K562 (cell line): ENCODE measurements around the gene FAM167B. TPM values are rescaled to one million over a fixed set of nuclear protein-coding genes. Genes with fewer than 3 reads are reported as not detected.

Source experiments
- ARID1B ChIP-seq: fragments of 450-650 bp; IDR thresholded peaks from 2 replicates; pipeline ENCODE4 v1.6.1; 2016; ENCODE audit warnings: antibody characterized with exemption, mild to moderate bottlenecking, inconsistent platforms
- BACH1 ChIP-seq: fragments of 200-800 bp; sonication (Bioruptor generic); IDR thresholded peaks from 2 replicates; pipeline ENCODE4 v1.6.1; 2016; ENCODE audit warnings: missing genetic modification characterization, missing compliant biosample characterization
- CBX1 ChIP-seq: sonication (generic); IDR thresholded peaks from 2 replicates; pipeline ENCODE4 v1.6.1; 2016; ENCODE audit warnings: antibody characterized with exemption, low read depth, mild to moderate bottlenecking
- EGR1 ChIP-seq: fragments of 450-650 bp; conservative IDR thresholded peaks from 2 replicates; pipeline ENCODE4 v1.6.1; 2017; ENCODE audit warnings: mild to moderate bottlenecking
- ESRRB ChIP-seq: fragments of 250-450 bp; sonication (Bioruptor Pico); IDR thresholded peaks from 2 replicates; pipeline ENCODE4 v1.5.0; 2020; ENCODE audit warnings: mild to moderate bottlenecking, moderate library complexity, borderline replicate concordance
- FOSL1 ChIP-seq: fragments of 200-800 bp; sonication (Bioruptor generic); conservative IDR thresholded peaks from 2 replicates; pipeline ENCODE4 v1.6.1; 2016; ENCODE audit warnings: missing genetic modification characterization, missing compliant biosample characterization
- KLF13 ChIP-seq: fragments of 450-650 bp; IDR thresholded peaks from 2 replicates; pipeline ENCODE4 v1.6.1; 2016; ENCODE audit warnings: missing genetic modification characterization, low read depth, mild to moderate bottlenecking, missing compliant biosample characterization, moderate library complexity, borderline replicate concordance
- LARP7 ChIP-seq: fragments of 450-650 bp; IDR thresholded peaks from 2 replicates; pipeline ENCODE4 v1.6.1; 2016
- MITF ChIP-seq: IDR thresholded peaks from 2 replicates; pipeline ENCODE4 v1.6.1; 2014; ENCODE audit warnings: antibody characterized with exemption
- MYBL2 ChIP-seq, 2 experiments: fragments of 450-650 bp in 1 of 2; sonication (generic) in 1 of 2; formaldehyde crosslinking in 1 of 2; IDR thresholded peaks; 2 replicates each; pipeline versions ENCODE4 v1.6.1 to v1.8.1; 2017 to 2022; ENCODE audit warnings: borderline replicate concordance in 1 of 2, inconsistent platforms in 1 of 2, low read depth in 1 of 2, mild to moderate bottlenecking in 1 of 2, missing genetic modification reagents in 1 of 2, moderate library complexity in 1 of 2
- NKRF ChIP-seq: fragments of 450-650 bp; IDR thresholded peaks from 2 replicates; pipeline ENCODE4 v1.6.1; 2016; ENCODE audit warnings: borderline replicate concordance
- OTX1 ChIP-seq: fragments of 450-650 bp; formaldehyde crosslinking; IDR thresholded peaks from 2 replicates; pipeline ENCODE4 v1.4.0; 2022; ENCODE audit warnings: mild to moderate bottlenecking
- SMAD4 ChIP-seq: fragments of 250-450 bp; sonication (Bioruptor Pico); conservative IDR thresholded peaks from 2 replicates; pipeline ENCODE4 v1.8.0; 2021; ENCODE audit warnings: inconsistent platforms, mild to moderate bottlenecking, moderate library complexity
- SNRNP70 ChIP-seq: fragments of 200-400 bp; formaldehyde crosslinking; optimal IDR thresholded peaks from 2 replicates; pipeline ENCODE3; 2017; ENCODE audit warnings: low read depth, low read length
- TOE1 ChIP-seq, 2 experiments: fragments of 450-650 bp in 1 of 2; sonication (generic) in 1 of 2; formaldehyde crosslinking in 1 of 2; IDR thresholded peaks; 2 replicates each; pipeline versions ENCODE4 v1.7.1 to v1.8.0; 2016 to 2022; ENCODE audit warnings: borderline replicate concordance in 2 of 2, mild to moderate bottlenecking in 2 of 2, antibody characterized with exemption in 1 of 2, inconsistent platforms in 1 of 2, low read depth in 1 of 2, missing genetic modification reagents in 1 of 2, moderate library complexity in 1 of 2
- XRCC5 ChIP-seq: fragments of 200-400 bp; formaldehyde crosslinking; IDR thresholded peaks from 2 replicates; pipeline ENCODE4 v1.6.1; 2017; ENCODE audit warnings: low read depth, mild to moderate bottlenecking, low read length
- ZBTB7A ChIP-seq: IDR thresholded peaks from 2 replicates; pipeline ENCODE4 v1.6.1; 2011; ENCODE audit warnings: low read depth, mild to moderate bottlenecking, low read length, moderate library complexity, borderline replicate concordance; ENCODE audit not compliant: control insufficient read depth
- ZFP30 ChIP-seq: fragments of 250-450 bp; sonication (Bioruptor Pico); IDR thresholded peaks from 2 replicates; pipeline ENCODE4 v1.8.0; 2022; ENCODE audit warnings: moderate library complexity, mild to moderate bottlenecking, inconsistent platforms, borderline replicate concordance
- ZNF134 ChIP-seq: fragments of 250-450 bp; sonication (Bioruptor Pico); conservative IDR thresholded peaks from 2 replicates; pipeline ENCODE4 v1.4.0; 2020
- ZNF584 ChIP-seq: fragments of 200-800 bp; sonication (Bioruptor generic); IDR thresholded peaks from 2 replicates; pipeline ENCODE4 v1.6.1; 2016; ENCODE audit warnings: low read depth, mild to moderate bottlenecking, missing genetic modification characterization, missing compliant biosample characterization
- polyA plus RNA-seq, 8 experiments: library from polyadenylated mRNA; depleted of rRNA in 4 of 8; stranded (reverse) in 5 of 8; unstranded in 3 of 8; fragments of >200 nt; fragmentation: Nextera tagmentation in 2 of 8; fragmentation: Illumina TruSeq in 1 of 8; extraction: Ambion mirVana in 2 of 8; extraction: Trizol in 1 of 8; gene quantifications; 2 replicates each; pipeline versions ENCODE4 v1.2.1 to v1.2.3, GENCODE V29; 2011 to 2014; ENCODE audit warnings: inconsistent platforms in 1 of 8, missing spikeins in 1 of 8
- total RNA-seq, 7 experiments: library from RNA; depleted of rRNA in 6 of 7; stranded (reverse); fragments of >200 nt in 6 of 7; fragmentation: Illumina TruSeq in 2 of 7; extraction: Trizol in 2 of 7; gene quantifications; 2 replicates each; pipeline versions ENCODE4 v1.2.1 to v1.2.3, GENCODE V29; 2011 to 2021; ENCODE audit warnings: low replicate concordance in 1 of 7
- TF ChIP-seq, protein P1 (sequence below): fragments of 250-450 bp; sonication (Bioruptor Pico); IDR thresholded peaks from 2 replicates; pipeline ENCODE4 v1.9.0; 2021; ENCODE audit warnings: mild to moderate bottlenecking
- TF ChIP-seq, protein P2 (sequence below): fragments of 450-650 bp; IDR thresholded peaks from 2 replicates; pipeline ENCODE4 v1.6.1; 2018; ENCODE audit warnings: mild to moderate bottlenecking, low read depth; ENCODE audit not compliant: partially characterized antibody

The FAM167B gene
- total and polyA plus RNA-seq, 9 of the 15 experiments (the other 6 are each of a cell fraction or from before 2014, with no cell fraction given), result not detected

DNA sequence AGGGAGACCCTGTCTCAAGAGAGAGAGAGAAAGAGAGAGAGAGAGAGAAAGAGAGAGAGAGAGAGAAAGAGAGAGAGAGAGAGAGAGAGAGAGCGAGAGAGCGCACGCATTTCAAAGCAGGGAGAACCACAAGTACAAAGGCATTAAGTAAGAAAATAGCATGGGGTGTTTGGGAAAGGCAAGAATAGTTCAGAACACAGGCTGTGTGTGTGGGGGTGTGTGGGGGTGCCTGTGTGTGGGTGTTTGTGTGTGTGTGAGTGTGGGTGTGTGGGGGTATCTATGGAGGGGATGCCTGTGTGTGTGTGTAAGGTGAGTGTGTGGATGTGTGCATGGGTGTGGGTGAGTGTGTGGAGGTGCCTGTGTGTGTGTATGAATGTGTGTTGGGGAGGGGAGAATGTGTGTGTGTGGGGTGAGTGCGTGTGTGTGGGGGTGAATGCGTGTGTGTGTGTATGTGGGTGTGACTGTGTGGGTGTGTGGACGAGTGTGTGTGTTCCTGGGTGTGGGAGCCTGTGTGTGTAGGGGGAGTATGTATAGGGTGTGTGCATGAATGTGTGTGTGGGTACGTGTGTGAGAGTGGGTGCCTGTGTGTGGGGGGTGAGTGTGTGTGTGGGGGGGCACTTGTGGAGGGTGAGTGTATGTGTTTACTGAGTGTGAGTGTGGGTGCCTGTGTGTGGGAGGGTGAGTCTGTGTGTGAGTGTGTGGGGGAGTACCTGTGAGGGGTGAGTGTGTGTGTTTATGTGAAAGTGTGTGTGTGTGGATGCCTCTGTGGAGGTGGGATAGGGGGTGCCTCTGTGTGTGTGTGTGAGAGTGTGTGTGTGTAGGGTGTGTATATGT lies 25.8 kb downstream of the FAM167B start (continued):
- TF ChIP-seq CBX1 (no peak), SMAD4 (no peak), MYBL2 (IDR thresholded peaks at IDR 0.05; ENCODE audit: low read depth) (no peak), MYBL2 (CRISPR knock-in tag; IDR thresholded peaks at IDR 0.05; ENCODE audit: borderline replicate concordance) (no peak), TOE1 (IDR thresholded peaks at IDR 0.05; ENCODE audit: borderline replicate concordance) (peak; percentile 32; the same call in 1 of the 2 replicates), TOE1 (CRISPR knock-in tag; IDR thresholded peaks at IDR 0.05; ENCODE audit: borderline replicate concordance, low read depth) (no peak), EGR1 (peak; percentile 94), ZFP30 (CRISPR knock-in tag) (no peak), KLF13 (tag) (no peak), XRCC5 (no peak), LARP7 (peak; percentile 67; the same call in 1 of the 2 replicates), BACH1 (tag) (no peak), MITF (no peak), OTX1 (CRISPR knock-in tag) (peak; percentile 58; the same call in 1 of the 2 replicates), SNRNP70 (no peak), ESRRB (no peak), ARID1B (peak; percentile 64), NKRF (0 out of 2 replicates have a peak, but pooled peaks have one; percentile 40), ZNF134 (no peak), FOSL1 (tag) (no peak), ZBTB7A (no peak), ZNF584 (CRISPR knock-in tag) (no peak)
- TF ChIP-seq, protein P1, sequence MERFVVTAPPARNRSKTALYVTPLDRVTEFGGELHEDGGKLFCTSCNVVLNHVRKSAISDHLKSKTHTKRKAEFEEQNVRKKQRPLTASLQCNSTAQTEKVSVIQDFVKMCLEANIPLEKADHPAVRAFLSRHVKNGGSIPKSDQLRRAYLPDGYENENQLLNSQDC (CRISPR knock-in tag), result no peak
- TF ChIP-seq, protein P2, sequence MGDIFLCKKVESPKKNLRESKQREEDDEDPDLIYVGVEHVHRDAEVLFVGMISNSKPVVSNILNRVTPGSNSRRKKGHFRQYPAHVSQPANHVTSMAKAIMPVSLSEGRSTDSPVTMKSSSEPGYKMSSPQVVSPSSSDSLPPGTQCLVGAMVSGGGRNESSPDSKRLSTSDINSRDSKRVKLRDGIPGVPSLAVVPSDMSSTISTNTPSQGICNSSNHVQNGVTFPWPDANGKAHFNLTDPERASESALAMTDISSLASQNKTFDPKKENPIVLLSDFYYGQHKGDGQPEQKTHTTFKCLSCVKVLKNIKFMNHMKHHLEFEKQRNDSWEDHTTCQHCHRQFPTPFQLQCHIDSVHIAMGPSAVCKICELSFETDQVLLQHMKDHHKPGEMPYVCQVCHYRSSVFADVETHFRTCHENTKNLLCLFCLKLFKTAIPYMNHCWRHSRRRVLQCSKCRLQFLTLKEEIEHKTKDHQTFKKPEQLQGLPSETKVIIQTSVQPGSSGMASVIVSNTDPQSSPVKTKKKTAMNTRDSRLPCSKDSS, result peak; percentile 11
